Measurements from ENCODE around the gene CDC34.
A peak's percentile ranks its signal among the peaks of the same experiment; 100 is the strongest.

CDC34 gene

GRCh38 chr19:531753-532560 lies at the start of gene CDC34:
TSS of gene CDC34 (plus strand) at chr19:531760. CDS start at chr19:531932, 172 bp downstream.
- DNase-seq = peak; percentile 70

DNA sequence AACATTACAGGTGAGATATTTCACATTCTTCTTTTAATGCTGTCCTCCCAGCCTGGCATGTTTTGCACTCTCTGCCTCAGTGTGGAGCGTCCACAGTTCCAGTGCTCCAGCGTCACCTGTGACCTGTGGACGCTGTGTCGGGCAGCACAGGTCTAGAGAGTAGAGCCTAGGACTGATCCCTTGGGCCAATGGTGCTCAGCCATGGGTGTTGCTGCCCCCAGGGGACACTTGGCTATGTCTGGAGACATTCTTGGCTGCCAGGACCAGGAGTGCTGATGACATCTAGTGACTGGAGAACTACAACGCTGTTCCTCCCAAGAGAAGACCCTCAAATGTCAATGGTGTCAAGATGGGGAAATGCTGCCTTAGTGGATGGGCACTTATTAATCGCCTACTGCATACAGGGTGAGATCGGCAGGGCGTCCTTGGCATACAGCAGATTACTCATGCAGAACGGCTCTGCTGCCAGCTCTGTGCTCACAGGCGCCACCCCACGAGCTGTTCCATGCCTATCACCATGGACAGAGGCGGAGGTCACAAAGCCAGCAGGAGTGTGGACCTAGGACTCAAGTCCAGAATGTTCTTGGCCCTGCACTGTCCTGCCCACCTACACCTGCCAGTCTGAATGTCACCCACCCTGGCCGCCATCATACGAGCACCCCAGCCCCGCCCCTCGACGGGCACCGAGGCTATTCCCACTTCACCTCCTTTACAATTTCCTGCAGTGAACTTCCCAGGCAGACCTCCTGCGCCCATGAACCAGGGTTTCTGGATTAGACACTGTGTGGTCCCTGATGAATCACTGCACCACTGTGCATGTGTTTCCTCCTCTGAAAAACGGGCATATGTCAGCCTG lies 49.1 kb upstream of the CDC34 start:
- no peak for DNase-seq

GRCh38 chr19:483332-484072 lies 48.1 kb upstream of the CDC34 start:
- no peak for DNase-seq

DNA sequence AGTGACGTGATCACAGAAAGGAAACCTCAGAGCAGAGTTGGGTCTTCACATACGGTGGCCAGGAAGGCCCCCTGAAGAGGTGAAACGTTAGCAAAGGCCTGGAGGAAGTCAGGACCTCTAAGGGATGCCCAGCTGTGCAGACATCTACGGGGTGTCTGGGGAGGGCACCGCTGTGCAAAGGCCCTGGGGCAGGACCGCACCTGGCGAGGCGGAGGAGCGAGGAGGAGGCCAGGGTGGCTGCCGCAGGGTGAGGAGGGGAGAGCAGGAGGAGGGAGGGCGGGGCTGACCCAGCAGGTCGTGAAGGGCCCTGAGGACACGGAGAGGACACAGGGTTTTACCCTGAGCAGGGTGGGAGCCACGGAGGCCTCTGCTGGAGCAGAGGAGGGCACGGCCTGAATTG lies 47.1 kb upstream of the CDC34 start:
- no peak for DNase-seq

DNA sequence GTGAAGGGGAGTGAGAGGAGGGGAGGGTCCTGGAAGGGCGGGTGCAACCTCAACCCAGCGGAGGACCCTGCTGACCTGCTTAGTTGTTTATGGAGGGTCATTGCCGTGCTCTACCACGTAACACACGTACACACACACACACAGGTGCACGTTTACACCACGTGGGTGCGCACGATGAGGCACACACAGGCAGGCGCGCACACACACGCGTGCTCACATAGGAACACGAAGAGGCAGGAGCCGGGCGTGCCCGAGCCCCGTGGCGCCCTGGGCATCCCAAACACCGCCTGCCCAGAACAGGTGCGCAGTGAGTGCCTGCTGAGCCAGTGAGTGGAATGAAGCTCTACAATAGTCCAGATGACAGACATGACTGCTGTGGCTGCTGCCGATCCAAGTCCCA lies 46.5 kb upstream of the CDC34 start:
- DNase-seq = peak; percentile 36

DNA sequence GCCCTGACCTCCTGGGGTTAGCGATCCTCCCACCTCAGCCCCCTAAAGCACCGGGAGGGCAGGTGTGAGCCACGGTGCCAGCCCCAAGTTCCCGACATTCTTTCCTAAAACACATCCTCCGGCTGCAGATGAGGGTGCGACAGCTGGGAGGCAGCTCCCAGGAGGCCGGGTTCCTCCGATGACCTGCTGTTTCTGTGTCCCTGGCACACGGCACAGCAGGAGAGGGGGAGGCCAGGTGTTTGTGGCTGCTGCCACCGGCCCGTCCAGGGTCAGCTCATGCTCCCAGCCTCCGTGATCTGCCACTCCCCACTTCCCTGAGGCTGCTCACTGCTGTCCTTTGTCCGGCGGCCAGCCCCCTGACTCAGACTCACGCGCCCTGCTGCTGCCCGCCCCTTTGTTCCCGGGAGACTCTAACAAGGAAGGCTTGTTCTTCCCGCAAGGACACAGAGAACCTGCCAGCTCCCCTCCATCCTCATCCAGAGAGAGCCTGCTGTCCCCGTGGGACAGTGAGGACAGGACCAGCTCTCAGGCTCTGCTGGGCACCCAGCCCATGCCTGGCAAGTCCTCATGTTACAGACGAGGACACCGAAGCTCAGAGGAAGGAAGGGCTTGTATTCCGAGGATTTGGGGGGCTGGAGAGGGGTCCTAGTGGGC lies 45.9 kb upstream of the CDC34 start:
- no peak for DNase-seq

GRCh38 chr19:488505-489417 lies 42.8 kb upstream of the CDC34 start:
- DNase-seq = peak; percentile 97

- DNase-seq = peak; percentile 70
Measured at GRCh38 chr19:489418-490196, 42.0 kb upstream of the CDC34 start.

DNA sequence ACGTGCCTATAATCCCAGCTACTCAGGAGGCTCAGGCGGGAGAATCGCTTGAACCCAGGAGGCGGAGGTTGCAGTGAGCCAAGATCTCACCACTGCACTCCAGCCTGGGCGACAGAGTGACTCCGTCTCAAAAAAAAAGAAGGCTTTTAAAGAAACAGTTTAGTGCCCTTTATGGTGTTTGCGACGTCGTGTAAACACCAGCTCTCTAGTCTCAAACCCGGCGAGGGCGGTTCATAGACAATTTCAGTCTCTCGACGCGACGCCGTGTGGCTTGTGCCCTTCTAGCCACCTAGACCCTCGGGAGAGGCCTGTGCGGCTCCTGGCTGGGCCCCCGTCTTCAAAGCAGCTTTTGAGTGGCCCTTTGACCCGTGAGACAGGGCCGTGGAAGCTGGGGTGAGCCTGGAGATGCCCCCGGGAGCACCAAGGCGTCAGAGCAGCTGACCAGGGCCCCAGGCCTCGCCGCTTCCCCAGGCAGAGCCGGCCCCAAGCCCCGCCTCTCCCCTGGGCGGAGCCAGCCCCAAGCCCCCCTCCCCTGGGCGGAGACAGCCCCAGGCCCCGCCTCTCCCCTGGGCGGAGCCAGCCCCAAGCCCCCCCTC lies 40.3 kb upstream of the CDC34 start:
- no peak for DNase-seq

GRCh38 chr19:492091-492531 lies 39.4 kb upstream of the CDC34 start:
- DNase-seq = no peak

GRCh38 chr19:493391-494170 lies 38.0 kb upstream of the CDC34 start:
- DNase-seq = no peak

DNA sequence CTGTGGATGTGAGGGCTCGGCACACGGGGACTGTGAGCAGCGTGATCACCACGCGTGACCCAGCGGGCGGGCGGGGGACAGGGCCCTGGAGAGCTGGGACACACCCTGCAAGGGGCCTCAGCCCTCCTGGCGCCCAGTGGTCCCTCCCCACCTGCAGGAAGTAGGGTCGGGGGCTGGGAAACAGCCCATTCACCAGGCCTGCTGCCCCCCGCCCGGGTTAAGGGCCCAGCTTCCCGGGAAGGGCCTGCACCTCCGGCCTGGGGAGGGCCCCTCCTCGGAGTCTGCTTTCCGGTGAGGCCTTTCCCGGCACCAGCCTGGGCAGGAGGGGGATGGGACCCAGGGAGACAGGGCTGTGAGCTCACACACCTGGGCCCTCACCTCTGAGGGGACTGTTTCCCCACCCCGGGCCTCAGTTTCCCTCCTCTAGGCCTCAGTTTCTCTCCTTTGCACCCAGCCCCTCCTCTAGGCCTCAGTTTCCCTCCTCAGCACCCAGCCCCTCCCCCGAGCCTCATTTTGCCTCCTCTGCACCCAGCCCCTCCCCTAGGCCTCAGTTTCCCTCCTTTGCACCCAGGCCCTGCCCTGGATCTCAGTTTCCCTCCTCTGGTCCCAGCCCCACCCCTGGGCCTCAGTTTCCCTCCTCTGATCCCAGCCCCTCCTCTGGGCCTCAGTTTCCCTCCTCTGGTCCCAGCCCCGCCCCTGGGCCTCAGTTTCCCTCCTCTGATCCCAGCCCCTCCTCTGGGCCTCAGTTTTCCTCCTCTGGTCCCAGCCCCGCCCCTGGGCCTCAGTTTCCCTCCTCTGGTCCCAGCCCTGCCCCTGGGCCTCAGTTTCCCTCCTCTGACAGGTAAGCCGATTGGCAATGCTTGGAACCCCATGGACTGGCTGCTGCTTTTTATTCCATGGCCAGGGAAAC lies 37.1 kb upstream of the CDC34 start:
- peak; percentile 31 for DNase-seq

GRCh38 chr19:495081-495401 lies 36.5 kb upstream of the CDC34 start:
- DNase-seq = no peak

GRCh38 chr19:495402-496111 lies 36.0 kb upstream of the CDC34 start:
- peak; percentile 63 for DNase-seq

DNA sequence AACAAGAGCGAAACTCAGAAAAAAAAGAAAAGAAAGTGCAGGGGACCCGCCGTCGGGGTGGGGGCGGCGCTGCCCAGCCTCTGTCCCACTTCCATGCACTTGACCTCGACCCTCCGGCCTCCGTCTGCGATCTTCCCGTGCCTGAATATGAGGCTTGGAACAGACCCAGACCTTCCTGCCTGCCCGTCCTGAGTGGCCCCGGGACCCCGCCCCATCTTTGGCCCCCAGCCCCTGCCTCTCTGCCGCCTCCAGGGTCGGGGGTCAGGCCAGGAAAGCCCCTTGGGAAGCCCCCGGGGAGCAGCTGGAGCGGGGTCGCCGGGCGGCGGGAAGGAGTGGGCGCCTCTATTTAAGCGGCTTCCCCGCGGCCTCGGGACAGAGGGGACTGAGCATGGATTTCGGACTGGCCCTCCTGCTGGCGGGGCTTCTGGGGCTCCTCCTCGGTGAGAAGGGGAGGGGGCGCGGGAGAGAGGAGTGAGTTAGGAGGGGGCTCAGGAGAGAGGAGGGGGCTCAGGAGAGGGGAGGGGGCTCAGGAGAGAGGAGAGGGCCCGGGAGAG lies 35.4 kb upstream of the CDC34 start, which contains the start of gene MADCAM1:
Gene MADCAM1, plus strand, starts transcription at position 375 of the 554 bp plus-strand sequence. Its CDS starts 14 bp downstream, at position 389.
- DNase-seq = no peak

DNA sequence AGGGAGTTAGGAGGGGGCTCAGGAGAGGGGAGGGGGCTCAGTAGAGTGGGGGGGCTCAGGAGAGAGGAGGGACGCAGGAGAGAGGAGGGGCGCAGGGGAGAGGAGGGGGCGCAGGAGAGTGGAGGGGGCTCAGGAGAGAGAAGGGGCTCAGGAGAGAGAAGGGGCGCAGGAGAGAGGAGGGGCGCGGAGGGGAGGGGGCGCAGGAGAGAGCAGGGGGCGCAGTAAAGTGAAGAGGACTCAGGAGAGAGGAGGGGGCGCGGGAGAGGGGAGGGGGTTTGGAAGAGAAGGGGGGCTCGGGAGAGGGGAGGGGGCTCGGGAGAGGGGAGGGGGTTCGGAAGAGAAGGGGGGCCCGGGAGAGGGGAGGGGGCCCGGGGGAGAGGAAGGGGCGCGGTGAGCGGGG lies 34.6 kb upstream of the CDC34 start:
- DNase-seq = no peak

DNA sequence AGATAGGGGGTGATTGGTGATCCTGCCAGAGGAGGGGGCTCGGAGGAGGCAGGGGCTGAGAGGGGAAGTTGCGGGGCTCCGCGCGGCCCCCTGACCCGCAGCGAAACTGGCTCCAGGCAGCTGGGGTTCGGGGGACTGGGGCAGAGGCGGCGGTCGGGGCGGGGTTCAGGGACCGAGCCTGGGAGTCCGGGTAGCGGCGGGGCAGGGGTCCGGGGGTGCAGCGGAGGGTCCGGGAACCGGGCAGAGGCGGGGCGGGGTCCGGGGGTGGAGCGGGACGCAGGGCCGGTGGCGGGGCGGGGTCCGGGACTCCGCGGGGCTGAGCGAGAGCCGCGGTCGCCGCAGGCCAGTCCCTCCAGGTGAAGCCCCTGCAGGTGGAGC lies 34.1 kb upstream of the CDC34 start:
- DNase-seq = no peak
